ENCODE results near the gene CPNE5. TPM values are rescaled to one million over a fixed set of nuclear protein-coding genes. Genes with fewer than 3 reads are reported as not detected.

The CPNE5 gene
- total RNA-seq, 1 donor from 2014 or later = 2.3 TPM

DNA sequence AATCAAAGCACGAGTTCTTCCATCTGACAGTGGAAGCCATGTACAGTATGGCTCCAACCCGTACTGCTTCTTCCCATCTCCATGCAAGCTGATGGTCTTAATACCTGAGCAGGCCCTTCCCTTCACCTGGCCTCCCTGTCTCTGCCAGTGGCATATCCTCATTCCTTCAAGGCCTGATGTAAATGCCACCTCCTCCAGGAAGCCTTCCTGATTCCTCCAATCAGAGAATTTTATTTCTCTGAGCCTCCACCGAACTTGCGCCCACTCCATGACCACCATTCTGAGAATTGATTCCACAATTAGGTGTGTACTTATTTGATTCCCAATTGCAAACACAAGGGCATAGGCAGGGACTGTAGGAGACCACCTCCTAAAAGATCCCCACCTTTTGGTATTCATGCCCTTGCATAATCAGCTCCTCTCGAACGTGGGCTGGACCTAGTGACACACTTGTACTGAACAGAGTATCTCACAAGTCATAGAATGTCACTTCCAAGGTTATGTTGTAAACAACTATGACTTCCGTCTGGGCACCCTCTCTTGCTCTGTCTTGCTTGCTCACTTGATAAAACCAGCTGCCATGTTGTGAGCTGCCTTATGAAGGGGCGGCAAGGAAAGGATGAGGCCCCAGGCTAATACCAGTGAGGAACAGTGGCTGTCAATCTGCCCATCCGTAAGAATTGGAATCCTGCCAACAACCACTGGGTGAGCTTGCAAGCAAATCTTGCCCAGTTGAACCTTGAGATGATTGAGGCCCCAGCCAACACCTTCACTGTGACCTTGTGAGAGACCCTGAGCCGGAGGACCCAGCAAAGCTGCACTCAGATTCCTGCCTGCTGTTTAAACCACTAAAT is 38.8 kb downstream of the CPNE5 start:
- no peak for ATAC-seq

DNA sequence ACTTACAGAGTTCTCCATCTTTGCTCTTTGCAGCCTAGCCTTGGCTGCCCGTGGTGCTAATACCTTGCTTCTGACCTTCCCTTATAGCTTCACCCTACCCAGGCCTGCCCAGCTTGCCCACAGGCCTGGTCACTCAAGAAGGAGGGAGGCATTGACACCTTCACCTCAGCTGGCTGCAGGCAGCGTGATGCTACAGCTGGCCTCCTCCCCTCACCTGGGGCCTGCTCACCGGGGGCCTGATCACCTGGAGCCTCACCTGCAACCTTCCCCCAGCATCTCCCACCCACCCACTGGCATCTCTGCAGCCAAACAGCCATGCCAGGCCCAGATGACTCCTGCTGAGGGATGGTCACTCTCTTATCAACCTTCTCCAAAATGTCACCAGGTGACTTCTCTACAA is 40.4 kb downstream of the CPNE5 start:
- Histone ChIP-seq H3K36me3 (no peaks in the 10 kb centered on the region), H3K27me3 (no peaks in the 10 kb centered on the region), H3K9me3 (no peaks in the 10 kb centered on the region), H3K4me3 (no peak overlapping the region), H3K27ac (no peak overlapping the region), H3K4me1 (no peaks in the 10 kb centered on the region)
- no peak for DNase-seq
- TF ChIP-seq, protein P1, sequence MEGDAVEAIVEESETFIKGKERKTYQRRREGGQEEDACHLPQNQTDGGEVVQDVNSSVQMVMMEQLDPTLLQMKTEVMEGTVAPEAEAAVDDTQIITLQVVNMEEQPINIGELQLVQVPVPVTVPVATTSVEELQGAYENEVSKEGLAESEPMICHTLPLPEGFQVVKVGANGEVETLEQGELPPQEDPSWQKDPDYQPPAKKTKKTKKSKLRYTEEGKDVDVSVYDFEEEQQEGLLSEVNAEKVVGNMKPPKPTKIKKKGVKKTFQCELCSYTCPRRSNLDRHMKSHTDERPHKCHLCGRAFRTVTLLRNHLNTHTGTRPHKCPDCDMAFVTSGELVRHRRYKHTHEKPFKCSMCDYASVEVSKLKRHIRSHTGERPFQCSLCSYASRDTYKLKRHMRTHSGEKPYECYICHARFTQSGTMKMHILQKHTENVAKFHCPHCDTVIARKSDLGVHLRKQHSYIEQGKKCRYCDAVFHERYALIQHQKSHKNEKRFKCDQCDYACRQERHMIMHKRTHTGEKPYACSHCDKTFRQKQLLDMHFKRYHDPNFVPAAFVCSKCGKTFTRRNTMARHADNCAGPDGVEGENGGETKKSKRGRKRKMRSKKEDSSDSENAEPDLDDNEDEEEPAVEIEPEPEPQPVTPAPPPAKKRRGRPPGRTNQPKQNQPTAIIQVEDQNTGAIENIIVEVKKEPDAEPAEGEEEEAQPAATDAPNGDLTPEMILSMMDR (IDR thresholded peaks at IDR 0.05) = no peak
- intact Hi-C loops (cut with DNase I) = no loop called here
- ATAC-seq = no peak

More for the DNA sequence above, 38.8 kb downstream of the CPNE5 start:
- Histone ChIP-seq H3K36me3 (no peaks in the 10 kb centered on the region), H3K27ac (no peak overlapping the region), H3K4me3 (no peak overlapping the region), H3K9me3 (no peaks in the 10 kb centered on the region), H3K27me3 (no peaks in the 10 kb centered on the region), H3K4me1 (no peaks in the 10 kb centered on the region)
- intact Hi-C loops (cut with DNase I) = no loop called here
- DNase-seq = no peak
- TF ChIP-seq, protein P1 (IDR thresholded peaks at IDR 0.05) = no peak

DNA sequence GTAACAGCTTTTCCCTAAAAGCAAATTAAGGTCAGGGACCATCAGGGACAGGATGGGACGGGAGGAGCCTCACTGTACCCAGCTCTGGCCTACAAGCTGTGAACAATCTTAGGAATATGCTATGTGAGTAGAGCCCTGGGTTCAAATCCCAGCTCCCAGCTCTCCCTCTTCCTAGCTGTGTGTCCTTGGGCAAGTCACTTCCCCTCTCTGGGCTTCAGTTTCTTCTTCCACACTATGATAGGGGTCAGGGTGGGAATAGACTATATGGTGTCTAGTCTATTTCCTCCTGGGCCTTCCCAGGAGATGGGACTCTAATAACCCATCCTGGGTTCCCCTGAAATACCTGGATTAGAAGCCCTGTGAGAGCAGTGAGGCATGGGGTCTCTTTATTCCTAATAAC is 41.6 kb downstream of the CPNE5 start:
- no peak overlapping the region for H3K4me3 ChIP-seq
- intact Hi-C loops (cut with DNase I) = no loop called here
- no peaks in the 10 kb centered on the region for H3K36me3 ChIP-seq
- TF ChIP-seq, protein P1 (IDR thresholded peaks at IDR 0.05) = no peak
- ATAC-seq (no peak), DNase-seq (no peak)
- H3K27me3 ChIP-seq = peaks cover 3% of the 10 kb centered on the region
- no peak overlapping the region for H3K27ac ChIP-seq
- H3K9me3 ChIP-seq = no peaks in the 10 kb centered on the region
- H3K4me1 ChIP-seq = no peaks in the 10 kb centered on the region

DNA sequence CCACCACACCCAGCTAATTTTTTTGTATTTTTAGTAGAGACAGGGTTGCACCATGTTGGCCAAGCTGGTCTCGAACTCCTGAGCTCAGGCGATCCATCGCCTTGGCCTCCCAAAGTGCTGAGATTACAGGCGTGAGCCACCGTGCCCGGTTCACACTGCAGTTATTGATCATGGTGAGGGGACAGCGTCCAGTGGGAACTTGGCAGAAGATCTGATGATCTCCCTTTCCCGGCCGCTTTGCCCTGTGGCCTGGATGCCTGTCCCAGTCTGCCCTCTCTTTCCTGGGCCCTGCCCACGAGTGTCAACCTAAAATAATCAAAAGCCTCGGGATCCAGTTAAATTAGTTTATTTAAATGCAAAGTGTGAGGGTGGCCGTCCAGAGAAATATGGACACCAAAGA is 42.2 kb downstream of the CPNE5 start:
- Histone ChIP-seq H3K27ac (no peak overlapping the region), H3K27me3 (peaks cover 3% of the 10 kb centered on the region), H3K4me1 (no peaks in the 10 kb centered on the region), H3K4me3 (no peak overlapping the region), H3K9me3 (no peaks in the 10 kb centered on the region), H3K36me3 (no peaks in the 10 kb centered on the region)
- ATAC-seq = no peak
- DNase-seq = no peak
- intact Hi-C loops (cut with DNase I) = no loop called here
- TF ChIP-seq, protein P1 (IDR thresholded peaks at IDR 0.05) = no peak

DNA sequence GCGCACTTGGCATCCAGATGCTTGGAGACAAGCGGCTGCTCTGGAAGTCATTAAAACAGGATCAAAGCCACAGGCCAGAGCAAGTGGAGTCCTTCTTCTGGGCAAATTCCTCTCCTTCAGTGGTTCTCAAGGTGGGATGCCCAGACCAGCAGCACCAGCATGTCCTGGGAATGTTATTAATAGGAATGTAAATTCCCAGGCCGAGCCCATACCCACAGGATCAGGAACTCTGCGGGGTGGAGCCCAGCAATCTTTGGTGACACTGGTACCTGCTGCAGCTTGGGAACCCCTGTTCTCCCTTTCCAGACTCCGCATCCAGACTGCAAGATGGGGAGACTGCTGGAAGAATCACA is 44.6 kb downstream of the CPNE5 start:
- TF ChIP-seq, protein P1 (IDR thresholded peaks at IDR 0.05) = no peak
- Histone ChIP-seq H3K4me3 (no peak overlapping the region), H3K36me3 (no peaks in the 10 kb centered on the region), H3K9me3 (no peaks in the 10 kb centered on the region), H3K4me1 (no peaks in the 10 kb centered on the region), H3K27ac (no peak overlapping the region), H3K27me3 (peaks cover 3% of the 10 kb centered on the region)
- intact Hi-C loops (cut with DNase I) = no loop called here
- ATAC-seq = no peak
- DNase-seq = no peak
